ENCODE data around the gene RND1. TPM values are rescaled to one million over a fixed set of nuclear protein-coding genes. Genes with fewer than 3 reads are reported as not detected.

RND1 gene
- total RNA-seq, 1 donor from 2014 or later, result 2.4 TPM

DNA sequence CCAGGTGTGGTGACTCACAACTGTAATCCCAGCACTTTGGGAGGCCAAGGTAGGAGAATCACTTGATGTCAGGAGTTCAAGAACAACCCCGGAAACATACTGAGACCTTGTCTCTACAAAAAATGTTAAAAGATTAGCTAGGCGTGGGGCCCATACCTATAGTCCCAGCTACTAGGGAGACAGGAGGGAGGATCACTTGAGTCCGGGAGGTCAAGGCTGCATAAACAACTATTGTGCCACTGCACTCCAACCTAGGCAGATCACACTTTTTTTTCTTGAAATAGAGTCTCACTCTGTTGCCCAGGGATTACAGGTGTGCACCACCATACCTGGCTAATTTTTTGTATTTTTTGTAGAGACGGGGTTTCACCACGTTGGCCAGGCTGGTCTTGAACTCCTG is 6.1 kb downstream of the RND1 start:
- Histone ChIP-seq H4K20me1 (ENCODE audit: insufficient read depth, low read length) (no peaks in the 10 kb centered on the region), H3K27ac (ENCODE audit: low read depth, low read length) (no peak overlapping the region), H3K9me3 (ENCODE audit: insufficient read depth, low read depth, low read length) (no peaks in the 10 kb centered on the region), H3K79me2 (ENCODE audit: insufficient read depth, low read length) (no peaks in the 10 kb centered on the region), H3K4me2 (ENCODE audit: low read length) (no peak overlapping the region), H3K27me3 (ENCODE audit: insufficient read depth, low read length) (peaks cover 30% of the 10 kb centered on the region), H2AFZ (ENCODE audit: low read depth, low read length) (no peak overlapping the region), H3K4me1 (ENCODE audit: insufficient read depth, low read length) (no peaks in the 10 kb centered on the region), H3K4me3 (ENCODE audit: insufficient read depth, low read depth, low read length) (no peak overlapping the region), H3K36me3 (ENCODE audit: insufficient read depth, low read length) (no peaks in the 10 kb centered on the region), H3K9ac (ENCODE audit: low read length) (no peak overlapping the region)
- DNase-seq (ENCODE audit: low read depth), result no peak
- Mint-ChIP-seq H3K27me3 (ENCODE audit: low read depth, unreplicated experiment) (peaks cover 19% of the 10 kb centered on the region), H3K27ac (ENCODE audit: unreplicated experiment) (no peak overlapping the region), H3K4me3 (ENCODE audit: unreplicated experiment) (no peak overlapping the region), H3K36me3 (ENCODE audit: low read depth, unreplicated experiment) (peaks cover 6% of the 10 kb centered on the region), H3K4me1 (ENCODE audit: low read depth, unreplicated experiment) (no peaks in the 10 kb centered on the region), H3K9me3 (ENCODE audit: unreplicated experiment) (no peaks in the 10 kb centered on the region)
- TF ChIP-seq, protein P1, sequence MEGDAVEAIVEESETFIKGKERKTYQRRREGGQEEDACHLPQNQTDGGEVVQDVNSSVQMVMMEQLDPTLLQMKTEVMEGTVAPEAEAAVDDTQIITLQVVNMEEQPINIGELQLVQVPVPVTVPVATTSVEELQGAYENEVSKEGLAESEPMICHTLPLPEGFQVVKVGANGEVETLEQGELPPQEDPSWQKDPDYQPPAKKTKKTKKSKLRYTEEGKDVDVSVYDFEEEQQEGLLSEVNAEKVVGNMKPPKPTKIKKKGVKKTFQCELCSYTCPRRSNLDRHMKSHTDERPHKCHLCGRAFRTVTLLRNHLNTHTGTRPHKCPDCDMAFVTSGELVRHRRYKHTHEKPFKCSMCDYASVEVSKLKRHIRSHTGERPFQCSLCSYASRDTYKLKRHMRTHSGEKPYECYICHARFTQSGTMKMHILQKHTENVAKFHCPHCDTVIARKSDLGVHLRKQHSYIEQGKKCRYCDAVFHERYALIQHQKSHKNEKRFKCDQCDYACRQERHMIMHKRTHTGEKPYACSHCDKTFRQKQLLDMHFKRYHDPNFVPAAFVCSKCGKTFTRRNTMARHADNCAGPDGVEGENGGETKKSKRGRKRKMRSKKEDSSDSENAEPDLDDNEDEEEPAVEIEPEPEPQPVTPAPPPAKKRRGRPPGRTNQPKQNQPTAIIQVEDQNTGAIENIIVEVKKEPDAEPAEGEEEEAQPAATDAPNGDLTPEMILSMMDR (IDR thresholded peaks at IDR 0.05; ENCODE audit: insufficient read depth, low read depth, low read length), result no peak
- no peak for TF ChIP-seq EZH2 (IDR thresholded peaks at IDR 0.05; ENCODE audit: insufficient read depth, low read length)
- no peak for FAIRE-seq

DNA sequence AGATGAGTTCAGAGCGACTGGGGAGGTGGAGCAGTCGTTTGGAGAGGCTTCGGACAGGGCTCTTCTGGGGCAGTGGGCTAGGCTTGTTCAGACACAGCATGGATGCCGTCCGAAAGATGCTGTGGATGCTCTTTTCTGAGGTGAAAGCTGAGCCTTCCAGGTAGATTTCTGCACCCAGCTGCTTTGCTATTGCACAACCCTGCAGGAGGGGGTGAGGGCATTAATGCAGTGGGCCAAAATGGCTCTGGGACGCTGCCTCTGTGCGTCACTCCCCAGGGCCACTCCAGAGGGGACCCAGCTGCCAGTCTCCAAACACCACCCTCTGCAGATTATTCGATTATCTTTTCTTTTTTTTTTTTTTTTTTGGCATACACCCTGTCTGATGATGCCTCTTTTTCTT is 7.6 kb downstream of the RND1 start:
- Histone ChIP-seq H4K20me1 (ENCODE audit: insufficient read depth, low read length) (no peaks in the 10 kb centered on the region), H3K27ac (ENCODE audit: low read depth, low read length) (no peak overlapping the region), H2AFZ (ENCODE audit: low read depth, low read length) (no peak overlapping the region), H3K4me2 (ENCODE audit: low read length) (no peak overlapping the region), H3K27me3 (ENCODE audit: insufficient read depth, low read length) (peaks cover 14% of the 10 kb centered on the region), H3K4me1 (ENCODE audit: insufficient read depth, low read length) (peaks cover 1% of the 10 kb centered on the region), H3K36me3 (ENCODE audit: insufficient read depth, low read length) (no peaks in the 10 kb centered on the region), H3K9ac (ENCODE audit: low read length) (no peak overlapping the region), H3K79me2 (ENCODE audit: insufficient read depth, low read length) (no peaks in the 10 kb centered on the region), H3K9me3 (ENCODE audit: insufficient read depth, low read depth, low read length) (no peaks in the 10 kb centered on the region), H3K4me3 (ENCODE audit: insufficient read depth, low read depth, low read length) (no peak overlapping the region)
- H3K4me1 Mint-ChIP-seq (ENCODE audit: low read depth, unreplicated experiment), result peaks cover 2% of the 10 kb centered on the region
- TF ChIP-seq, protein P1 (IDR thresholded peaks at IDR 0.05; ENCODE audit: insufficient read depth, low read depth, low read length), result no peak
- TF ChIP-seq EZH2 (IDR thresholded peaks at IDR 0.05; ENCODE audit: insufficient read depth, low read length), result no peak
- H3K27ac Mint-ChIP-seq (ENCODE audit: unreplicated experiment), result no peak overlapping the region
- no peaks in the 10 kb centered on the region for H3K9me3 Mint-ChIP-seq (ENCODE audit: unreplicated experiment)
- H3K4me3 Mint-ChIP-seq (ENCODE audit: unreplicated experiment), result no peak overlapping the region
- H3K36me3 Mint-ChIP-seq (ENCODE audit: low read depth, unreplicated experiment), result peaks cover 6% of the 10 kb centered on the region
- FAIRE-seq (no peak), DNase-seq (ENCODE audit: low read depth) (no peak)
- H3K27me3 Mint-ChIP-seq (ENCODE audit: low read depth, unreplicated experiment), result peaks cover 7% of the 10 kb centered on the region

DNA sequence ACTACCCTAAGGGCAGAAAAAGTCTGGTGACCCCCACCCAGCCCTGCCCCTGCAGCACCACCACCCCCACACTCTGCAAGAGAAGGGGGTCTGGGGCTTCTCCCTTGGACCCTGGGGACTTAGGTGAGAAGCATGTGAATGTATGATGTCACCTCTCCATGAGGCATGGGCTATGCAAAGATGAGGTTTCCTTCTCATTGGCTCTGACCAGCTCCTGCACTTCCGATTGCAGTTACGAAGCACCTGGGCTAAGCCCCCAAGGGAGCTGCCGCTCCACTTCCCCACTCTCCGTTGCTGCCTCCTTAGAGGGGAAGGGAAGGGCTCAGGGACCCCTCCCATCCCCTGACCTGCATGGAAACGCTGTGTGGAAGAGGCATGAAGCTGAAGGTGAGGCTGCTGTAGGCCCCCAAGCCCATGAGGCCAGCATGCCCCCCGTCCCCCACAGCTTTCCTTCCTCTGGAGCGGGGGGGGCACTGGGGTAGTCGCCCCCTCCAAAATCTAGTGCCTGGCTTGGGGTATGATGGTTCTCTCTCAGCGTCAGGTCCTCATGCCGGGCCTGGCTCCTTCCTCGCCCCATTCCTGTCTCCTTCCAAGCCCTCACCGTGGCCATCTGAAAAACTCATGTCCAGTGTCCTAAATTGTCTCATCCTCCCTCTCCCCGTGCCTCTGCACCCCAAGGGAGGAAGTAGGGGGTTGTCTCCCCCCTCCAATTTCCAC is 8.2 kb downstream of the RND1 start:
- peaks cover 4% of the 10 kb centered on the region for H3K27me3 Mint-ChIP-seq (ENCODE audit: low read depth, unreplicated experiment)
- FAIRE-seq (no peak), DNase-seq (ENCODE audit: low read depth) (no peak)
- H3K4me2 ChIP-seq (ENCODE audit: low read length), result no peak overlapping the region
- no peak overlapping the region for H2AFZ ChIP-seq (ENCODE audit: low read depth, low read length)
- no peak overlapping the region for H3K9ac ChIP-seq (ENCODE audit: low read length)
- no peaks in the 10 kb centered on the region for H4K20me1 ChIP-seq (ENCODE audit: insufficient read depth, low read length)
- H3K9me3 ChIP-seq (ENCODE audit: insufficient read depth, low read depth, low read length), result no peaks in the 10 kb centered on the region
- no peaks in the 10 kb centered on the region for H3K9me3 Mint-ChIP-seq (ENCODE audit: unreplicated experiment)
- no peak overlapping the region for H3K4me3 Mint-ChIP-seq (ENCODE audit: unreplicated experiment)
- H3K36me3 ChIP-seq (ENCODE audit: insufficient read depth, low read length), result no peaks in the 10 kb centered on the region
- no peak for TF ChIP-seq EZH2 (IDR thresholded peaks at IDR 0.05; ENCODE audit: insufficient read depth, low read length)
- TF ChIP-seq, protein P1 (IDR thresholded peaks at IDR 0.05; ENCODE audit: insufficient read depth, low read depth, low read length), result no peak
- H3K79me2 ChIP-seq (ENCODE audit: insufficient read depth, low read length), result no peaks in the 10 kb centered on the region
- H3K36me3 Mint-ChIP-seq (ENCODE audit: low read depth, unreplicated experiment), result peaks cover 6% of the 10 kb centered on the region
- H3K4me3 ChIP-seq (ENCODE audit: insufficient read depth, low read depth, low read length), result no peak overlapping the region
- peaks cover 8% of the 10 kb centered on the region for H3K27me3 ChIP-seq (ENCODE audit: insufficient read depth, low read length)
- no peak overlapping the region for H3K27ac Mint-ChIP-seq (ENCODE audit: unreplicated experiment)
- peaks cover 7% of the 10 kb centered on the region for H3K4me1 ChIP-seq (ENCODE audit: insufficient read depth, low read length)
- peaks cover 6% of the 10 kb centered on the region for H3K4me1 Mint-ChIP-seq (ENCODE audit: low read depth, unreplicated experiment)
- H3K27ac ChIP-seq (ENCODE audit: low read depth, low read length), result no peak overlapping the region

Data from astrocyte (in vitro differentiated cells and primary cell).